Measurements from ENCODE around the gene MSLN. TPM values are rescaled to one million over a fixed set of nuclear protein-coding genes. Genes with fewer than 3 reads are reported as not detected.

The MSLN gene
- total RNA-seq, 1 experiment from 2014 or later, result not detected

- H3K4me1 ChIP-seq, result peaks cover 15% of the 10 kb centered on the region
- H3K9me3 ChIP-seq (replicated peaks), result no peaks in the 10 kb centered on the region
- DNase-seq, result no peak
- peaks cover 27% of the 10 kb centered on the region; the same call in 1 of the 2 replicates for H3K27me3 ChIP-seq
- H3K27ac ChIP-seq, result no peak overlapping the region
- H3K4me3 ChIP-seq, result no peak overlapping the region
- no peaks in the 10 kb centered on the region for H3K36me3 ChIP-seq
Measured at GRCh38 chr16:778909-779527, 18.5 kb downstream of the MSLN start.

GRCh38 chr16:779561-779960, 19.0 kb downstream of the MSLN start:
- no peak overlapping the region for H3K4me3 ChIP-seq
- no peak for DNase-seq
- no peaks in the 10 kb centered on the region; the same call in 1 of the 2 replicates for H3K36me3 ChIP-seq
- peaks cover 27% of the 10 kb centered on the region; the same call in 1 of the 2 replicates for H3K27me3 ChIP-seq
- peaks cover 16% of the 10 kb centered on the region for H3K4me1 ChIP-seq
- H3K9me3 ChIP-seq (replicated peaks), result no peaks in the 10 kb centered on the region
- H3K27ac ChIP-seq, result no peak overlapping the region

GRCh38 chr16:780296-780695, 19.8 kb downstream of the MSLN start:
- no peak overlapping the region for H3K4me3 ChIP-seq
- H3K36me3 ChIP-seq, result no peaks in the 10 kb centered on the region; the same call in 1 of the 2 replicates
- peaks cover 16% of the 10 kb centered on the region for H3K4me1 ChIP-seq
- no peak for DNase-seq
- no peak overlapping the region for H3K27ac ChIP-seq
- no peaks in the 10 kb centered on the region for H3K9me3 ChIP-seq (replicated peaks)
- peaks cover 27% of the 10 kb centered on the region; the same call in 1 of the 2 replicates for H3K27me3 ChIP-seq

- Histone ChIP-seq H3K27me3 (peaks cover 20% of the 10 kb centered on the region; the same call in 1 of the 2 replicates), H3K27ac (no peak overlapping the region), H3K36me3 (no peaks in the 10 kb centered on the region; the same call in 1 of the 2 replicates), H3K9me3 (replicated peaks) (no peaks in the 10 kb centered on the region), H3K4me1 (peaks cover 16% of the 10 kb centered on the region), H3K4me3 (no peak overlapping the region)
- no peak for DNase-seq
Measured at GRCh38 chr16:781346-782010, 20.9 kb downstream of the MSLN start.

- no peak overlapping the region for H3K4me3 ChIP-seq
- H3K36me3 ChIP-seq, result no peaks in the 10 kb centered on the region; the same call in 1 of the 2 replicates
- H3K9me3 ChIP-seq (replicated peaks), result no peaks in the 10 kb centered on the region
- peaks cover 16% of the 10 kb centered on the region for H3K4me1 ChIP-seq
- DNase-seq, result peak; percentile 77 to 84
- peaks cover 20% of the 10 kb centered on the region; the same call in 1 of the 2 replicates for H3K27me3 ChIP-seq
- no peak overlapping the region for H3K27ac ChIP-seq
Measured at GRCh38 chr16:782258-782657, 21.7 kb downstream of the MSLN start.

- H3K27ac ChIP-seq, result no peak overlapping the region
- H3K27me3 ChIP-seq, result peaks cover 17% of the 10 kb centered on the region; the same call in 1 of the 2 replicates
- peaks cover 14% of the 10 kb centered on the region for H3K4me1 ChIP-seq
- no peaks in the 10 kb centered on the region for H3K9me3 ChIP-seq (replicated peaks)
- no peaks in the 10 kb centered on the region; the same call in 1 of the 2 replicates for H3K36me3 ChIP-seq
- H3K4me3 ChIP-seq, result no peak overlapping the region
- no peak for DNase-seq
Measured at GRCh38 chr16:782766-783403, 22.4 kb downstream of the MSLN start.

GRCh38 chr16:783404-784161, 23.0 kb downstream of the MSLN start:
- no peaks in the 10 kb centered on the region; the same call in 1 of the 2 replicates for H3K36me3 ChIP-seq
- no peak overlapping the region for H3K4me3 ChIP-seq
- no peaks in the 10 kb centered on the region for H3K9me3 ChIP-seq (replicated peaks)
- H3K4me1 ChIP-seq, result peaks cover 14% of the 10 kb centered on the region
- H3K27me3 ChIP-seq, result peaks cover 10% of the 10 kb centered on the region; the same call in 1 of the 2 replicates
- DNase-seq, result no peak
- H3K27ac ChIP-seq, result no peak overlapping the region

GRCh38 chr16:784431-784830, 23.9 kb downstream of the MSLN start:
- Histone ChIP-seq H3K27ac (no peak overlapping the region), H3K9me3 (replicated peaks) (no peaks in the 10 kb centered on the region), H3K36me3 (no peaks in the 10 kb centered on the region; the same call in 1 of the 2 replicates)

GRCh38 chr16:785563-786535, 25.3 kb downstream of the MSLN start:
- H3K4me1 ChIP-seq, result peaks cover 18% of the 10 kb centered on the region
- H3K27me3 ChIP-seq, result peaks cover 2% of the 10 kb centered on the region; the same call in 1 of the 2 replicates
- H3K36me3 ChIP-seq, result peaks cover 14% of the 10 kb centered on the region
- no peak overlapping the region for H3K27ac ChIP-seq
- H3K4me3 ChIP-seq, result no peak overlapping the region
- H3K9me3 ChIP-seq (replicated peaks), result no peaks in the 10 kb centered on the region
- no peak for DNase-seq

More at GRCh38 chr16:784431-784830, 23.9 kb downstream of the MSLN start:
- H3K4me3 ChIP-seq, result no peak overlapping the region
- H3K27me3 ChIP-seq, result peaks cover 4% of the 10 kb centered on the region; the same call in 1 of the 2 replicates
- peaks cover 16% of the 10 kb centered on the region for H3K4me1 ChIP-seq
- DNase-seq, result no peak

- Histone ChIP-seq H3K4me1 (peaks cover 14% of the 10 kb centered on the region), H3K4me3 (peak overlapping the region; percentile 99), H3K9me3 (replicated peaks) (no peaks in the 10 kb centered on the region), H3K27me3 (no peaks in the 10 kb centered on the region), H3K27ac (peak overlapping the region; percentile 45; the same call in 1 of the 2 replicates), H3K36me3 (peaks cover 30% of the 10 kb centered on the region)
- no peak for DNase-seq
Measured at GRCh38 chr16:787321-787966, 26.9 kb downstream of the MSLN start.

- DNase-seq, result no peak
- Histone ChIP-seq H3K9me3 (replicated peaks) (no peaks in the 10 kb centered on the region), H3K4me3 (peak within 1 kb of the TSS; percentile 99), H3K36me3 (peaks cover 34% of the 10 kb centered on the region), H3K27ac (peak within 1 kb of the TSS; percentile 78), H3K27me3 (no peaks in the 10 kb centered on the region), H3K4me1 (peaks cover 11% of the 10 kb centered on the region; the same call in 1 of the 2 replicates)
Measured at GRCh38 chr16:787978-788398, 27.5 kb downstream of the MSLN start, which contains the start of gene RPUSD1. Gene RPUSD1 (minus strand): TSS chr16:788381. CDS start chr16:787737, 644 bp downstream.

- Histone ChIP-seq H3K4me1 (peaks cover 10% of the 10 kb centered on the region; the same call in 1 of the 2 replicates), H3K36me3 (peaks cover 40% of the 10 kb centered on the region), H3K4me3 (peak within 1 kb of the TSS; percentile 99), H3K9me3 (replicated peaks) (no peaks in the 10 kb centered on the region), H3K27ac (peak within 1 kb of the TSS; percentile 78), H3K27me3 (no peaks in the 10 kb centered on the region)
- DNase-seq, result peak; percentile 87 to 92
Measured at GRCh38 chr16:788399-789126, 28.0 kb downstream of the MSLN start, which contains the start of gene CHTF18. Gene CHTF18 (plus strand): TSS chr16:788620. CDS start chr16:788685, 65 bp downstream.

Measured in SJCRH30 (cell line).